A673 (cell line): ENCODE results near the gene NOD2. TPM values are rescaled to one million over a fixed set of nuclear protein-coding genes. Genes with fewer than 3 reads are reported as not detected.

Experiments used
- BruUV-seq: library from RNA; stranded (reverse); fragments of 400-500 nt; replicated peaks from 2 replicates; lab custom pipeline; 2021; lab: Mats Ljungman, UMichigan
- CTCF ChIA-PET: fragments of 300-600 bp; sonication (Branson Sonifier 250); formaldehyde crosslinking; loops from one replicate; lab custom pipeline; 2022; ENCODE audit warnings: antibody characterized with exemption; lab: Charles Lee
- POLR2A ChIA-PET: fragments of 300-600 bp; sonication (Branson Sonifier 250); formaldehyde crosslinking; loops from one replicate; lab custom pipeline; 2022; ENCODE audit warnings: antibody characterized with exemption; ENCODE audit not compliant: low non-redundant PET; lab: Charles Lee
- DNase-seq: peaks from one replicate; pipeline ENCODE4 v3.0.0-alpha.2; 2015; ENCODE audit warnings: low spot score
- H3K27ac ChIP-seq: fragments of 200-600 bp; sonication (generic); 2 replicates; pipeline ENCODE4 v1.5.1; 2016; ENCODE audit warnings: mixed run types, low read depth, mild to moderate bottlenecking, mixed read lengths, antibody characterized with exemption, low read length; ENCODE audit not compliant: poor library complexity, severe bottlenecking
- H3K27me3 ChIP-seq: fragments of 200-600 bp; sonication (generic); replicated peaks from 2 replicates; pipeline ENCODE4 v1.6.1; 2017; ENCODE audit warnings: mixed run types, low read depth, mild to moderate bottlenecking, mixed read lengths, antibody characterized with exemption, low read length; ENCODE audit not compliant: insufficient read depth, poor library complexity
- H3K36me3 ChIP-seq: fragments of 200-600 bp; sonication (generic); 2 replicates; pipeline ENCODE4 v1.6.1; 2016; ENCODE audit warnings: mixed run types, mild to moderate bottlenecking, mixed read lengths, antibody characterized with exemption, low read length; ENCODE audit not compliant: insufficient read depth, poor library complexity, severe bottlenecking
- H3K4me1 ChIP-seq: fragments of 200-600 bp; sonication (generic); 2 replicates; pipeline ENCODE4 v1.6.1; 2017; ENCODE audit warnings: mixed run types, mild to moderate bottlenecking, mixed read lengths, antibody characterized with exemption, low read length; ENCODE audit not compliant: insufficient read depth, poor library complexity, severe bottlenecking
- H3K4me3 ChIP-seq: fragments of 200-600 bp; sonication (generic); 2 replicates; pipeline ENCODE4 v1.5.1; 2016; ENCODE audit warnings: low read depth, mixed run types, mild to moderate bottlenecking, mixed read lengths, low read length; ENCODE audit not compliant: poor library complexity, severe bottlenecking
- H3K9me3 ChIP-seq: fragments of 200-600 bp; sonication (generic); 2 replicates; pipeline ENCODE4 v1.6.1; 2016; ENCODE audit warnings: mixed run types, low read depth, mild to moderate bottlenecking, mixed read lengths, antibody characterized with exemption, low read length; ENCODE audit not compliant: poor library complexity, severe bottlenecking
- CTCF ChIP-seq: fragments of 300-800, 200-600 bp; sonication (generic); conservative IDR thresholded peaks from 2 replicates; pipeline ENCODE4 v1.5.1; 2017; ENCODE audit warnings: low read depth, mild to moderate bottlenecking, antibody characterized with exemption, low read length, moderate library complexity, mixed read lengths
- EZH2 ChIP-seq: fragments of 200-600 bp; sonication (generic); IDR thresholded peaks from 2 replicates; pipeline ENCODE4 v1.6.1; 2017; ENCODE audit warnings: borderline replicate concordance, low read depth, mild to moderate bottlenecking, mixed read lengths, antibody characterized with exemption, low read length; ENCODE audit not compliant: poor library complexity, severe bottlenecking
- intact Hi-C: fragments of 100-400 bp; cut with micrococcal nuclease; formaldehyde crosslinking; loops from one replicate; pipeline ENCODE4 v1.10.0; 2022; ENCODE audit not compliant: unreplicated experiment
- total RNA-seq: library from RNA; stranded (reverse); gene quantifications from 2 replicates; pipeline ENCODE4 v1.2.3, GENCODE V29; 2021

The NOD2 gene
- total RNA-seq, 1 experiment from 2014 or later, result not detected

- Histone ChIP-seq H3K4me3 (no peak overlapping the region), H3K9me3 (no peaks in the 10 kb centered on the region), H3K36me3 (no peaks in the 10 kb centered on the region), H3K27me3 (peaks cover 36% of the 10 kb centered on the region), H3K27ac (no peak overlapping the region), H3K4me1 (no peaks in the 10 kb centered on the region)
- intact Hi-C loops, result no loop called here
- no peak for DNase-seq
- BruUV-seq, result no TSS peak
- ChIA-PET CTCF (no interaction called here), POLR2A (no interaction called here)
- no peak for TF ChIP-seq CTCF
- no peak for TF ChIP-seq EZH2
These were observed 785 bp upstream of the NOD2 start for GRCh38 chr16:50692644-50692998.

- no peaks in the 10 kb centered on the region for H3K9me3 ChIP-seq
- no peaks in the 10 kb centered on the region for H3K4me1 ChIP-seq
- ChIA-PET CTCF (no interaction called here), POLR2A (no interaction called here)
- no peak for TF ChIP-seq CTCF
- TF ChIP-seq EZH2, result no peak
- peaks cover 28% of the 10 kb centered on the region for H3K27me3 ChIP-seq
- no TSS peak for BruUV-seq
- H3K36me3 ChIP-seq, result no peaks in the 10 kb centered on the region
- H3K27ac ChIP-seq, result no peak overlapping the region
- intact Hi-C loops, result no loop called here
- H3K4me3 ChIP-seq, result no peak overlapping the region
- no peak for DNase-seq
These were observed 800 bp downstream of the NOD2 start for GRCh38 chr16:50694206-50694605.

GRCh38 chr16:50695017-50696000, 1.9 kb downstream of the NOD2 start:
- BruUV-seq, result no TSS peak
- intact Hi-C loops, result no loop called here
- CTCF ChIA-PET, result no interaction called here

More at GRCh38 chr16:50695017-50696000, 1.9 kb downstream of the NOD2 start:
- H3K9me3 ChIP-seq, result no peaks in the 10 kb centered on the region
- H3K4me1 ChIP-seq, result no peaks in the 10 kb centered on the region
- no peak overlapping the region for H3K27ac ChIP-seq
- H3K36me3 ChIP-seq, result no peaks in the 10 kb centered on the region
- TF ChIP-seq CTCF, result no peak
- TF ChIP-seq EZH2, result no peak
- DNase-seq, result no peak
- POLR2A ChIA-PET, result no interaction called here
- H3K27me3 ChIP-seq, result peaks cover 28% of the 10 kb centered on the region
- no peak overlapping the region for H3K4me3 ChIP-seq
